Heart left ventricle (tissue), 13 donors: ENCODE measurements around the gene ZNF770.

Experiments
- CTCF ChIP-seq, 12 donors: fragments of 200-600 bp; sonication (generic) in 4 of 12; IDR thresholded peaks; one replicate each; pipeline versions ENCODE4 v1.5.0 to v1.8.0; 2018 to 2022; ENCODE audit warnings: antibody characterized with exemption in 12 of 12, mild to moderate bottlenecking in 5 of 12
- POLR2A ChIP-seq, 2 donors: fragments of 450-650 bp; IDR thresholded peaks; one replicate each; pipeline ENCODE4 v1.6.1; 2017; ENCODE audit warnings: antibody characterized with exemption in 2 of 2, mild to moderate bottlenecking in 2 of 2, moderate library complexity in 2 of 2
- donor health status: ischemic (EF 13 %, LVEDD 7.1; RV severe dilation, severe dysfunction).
- donor health status: DM: no; HTN: yes; CAD: no.
- donor health status: DM: no; HTN: no; CAD: no.
- donor health status: ischemic (EF 25% LVEDD 6.9; RV normal size, moderate dysfunction).
- donor health status: ischemic (EF 25% LVEDD 5.7; RV mildly dilated, moderate dysfunction).
- donor health status: ischemic (EF 35%, LVEDD 5.7; RV mildly dilated, moderate dysfunction).
- donor health status: nonischemic (EF 11% LVEDD 7.7; RV severe dilation, severe dysfunction).
- donor health status: DM: yes; HTN: yes; CAD: no.
- donor health status: PGD.
- donor health status: ischemic (EF 29% LVEDD 5.4; RV normal size, mild dysfunction).
- donor health status: nonischemic (EF 23%, LVEDD 6.1; RV moderate dilation, normal function).

GRCh38 chr15:34987609-34988026 is 469 bp downstream of the ZNF770 start:
- TF ChIP-seq CTCF (IDR thresholded peaks at IDR 0.05) (no peak), POLR2A (IDR thresholded peaks at IDR 0.05) (no peak)
